HG03139 (cell line): ENCODE results near the gene MBTD1.

Experiments used
- ATAC-seq: cut with Tn5 transposase; IDR thresholded peaks from one replicate; pipeline ENCODE4 v1.9.1; 2021; ENCODE audit not compliant: unreplicated experiment

MBTD1 gene

GRCh38 chr17:51152766-51153209 is 107.1 kb downstream of the MBTD1 start:
- ATAC-seq: no peak

DNA sequence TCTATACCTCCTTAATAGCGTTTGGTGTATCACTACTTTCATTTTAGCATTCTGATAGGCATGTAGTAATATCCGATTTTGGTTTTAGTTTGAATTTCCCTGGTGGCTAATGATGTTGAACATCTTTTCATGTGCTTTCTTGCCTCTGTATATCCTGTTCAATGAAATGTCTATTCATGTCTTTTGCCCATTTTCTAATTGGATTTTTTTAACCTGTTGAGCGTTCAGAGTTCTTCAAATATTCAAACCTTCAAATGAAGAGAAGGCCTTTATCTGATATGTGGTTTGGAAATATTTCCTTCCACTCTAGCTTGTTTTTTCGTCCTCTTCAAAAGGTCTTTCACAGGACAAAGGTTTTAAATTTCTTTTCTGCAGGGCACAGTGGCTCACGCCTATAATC is 108.9 kb downstream of the MBTD1 start:
- ATAC-seq: no peak

DNA sequence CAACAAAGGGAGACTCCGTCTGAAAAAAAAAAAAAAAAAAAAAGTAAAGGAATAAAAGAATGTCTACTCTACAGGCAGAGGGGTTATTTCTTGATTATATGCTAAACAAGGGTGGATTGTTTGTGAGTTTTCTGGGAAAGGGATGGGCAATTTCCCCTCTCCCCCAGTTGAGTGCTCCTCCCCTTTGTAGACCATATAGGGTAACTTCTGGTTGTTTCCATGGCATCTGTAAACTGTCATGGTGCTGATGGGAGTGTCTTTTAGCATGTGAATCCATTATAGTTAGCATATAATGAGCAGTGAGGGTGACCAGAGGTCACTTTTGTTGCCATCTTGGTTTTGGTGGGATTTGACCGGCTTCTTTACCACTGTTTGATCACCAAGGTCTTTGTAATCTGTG is 110.7 kb downstream of the MBTD1 start:
- no peak for ATAC-seq

- no peak for ATAC-seq
Measured at GRCh38 chr17:51147650-51148049, 112.2 kb downstream of the MBTD1 start.

- ATAC-seq: no peak
Measured at GRCh38 chr17:51144266-51145022, 115.4 kb downstream of the MBTD1 start.

GRCh38 chr17:51142597-51142996 is 117.3 kb downstream of the MBTD1 start:
- ATAC-seq: no peak

DNA sequence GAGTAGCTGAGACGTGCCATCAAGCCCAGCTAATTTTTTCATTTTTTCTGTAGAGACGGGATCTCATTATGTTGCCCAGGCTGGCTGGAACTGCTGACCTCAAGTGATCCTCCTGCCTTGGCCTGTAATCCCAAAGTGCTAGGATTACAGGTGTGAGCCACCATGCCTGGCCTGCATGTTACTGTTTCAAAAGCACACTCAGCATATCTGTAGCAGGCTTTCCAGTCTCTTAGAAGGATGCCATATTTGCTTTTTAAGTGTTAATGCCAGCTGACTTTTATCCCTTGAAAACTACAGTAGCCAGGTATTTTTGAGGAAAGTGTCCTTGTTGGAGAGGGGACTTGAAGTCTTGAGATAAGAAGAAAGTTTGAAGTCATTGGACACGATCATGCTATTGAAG is 123.9 kb downstream of the MBTD1 start:
- no peak for ATAC-seq

DNA sequence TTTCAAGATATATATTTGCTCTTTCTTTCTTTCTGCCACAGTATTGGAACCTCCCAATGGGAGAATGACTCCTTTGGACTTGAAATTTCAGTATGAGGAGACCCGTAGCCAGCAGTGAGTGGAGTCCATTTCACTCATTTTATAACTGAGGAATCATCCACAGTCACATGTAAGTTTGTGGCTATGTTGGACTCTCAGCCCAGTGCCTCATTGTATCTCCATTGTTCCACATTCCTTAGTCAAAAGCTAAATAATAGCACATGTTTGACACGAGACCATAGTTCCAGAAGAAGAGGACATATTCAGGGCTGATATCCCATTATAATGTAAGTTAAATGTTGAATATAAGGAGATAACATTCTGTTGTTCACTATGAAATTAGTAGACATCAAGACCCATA is 126.5 kb downstream of the MBTD1 start:
- ATAC-seq: no peak

DNA sequence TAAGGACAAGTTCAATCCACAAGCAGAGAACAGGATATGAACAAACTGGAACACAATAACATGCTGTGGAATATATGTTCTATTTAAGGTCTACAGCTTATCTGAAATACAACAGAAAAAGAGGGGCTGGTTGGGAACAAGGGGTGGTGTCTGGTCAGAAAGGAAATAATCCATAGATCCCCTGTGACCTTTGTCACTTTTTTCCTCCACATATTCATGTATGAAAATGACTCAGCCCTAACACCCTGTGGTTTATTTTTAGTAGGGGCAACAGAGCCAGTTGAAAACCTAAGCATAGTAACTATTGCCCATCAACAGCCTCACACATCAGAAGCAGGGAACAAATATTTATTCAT is 126.9 kb downstream of the MBTD1 start:
- ATAC-seq: no peak

GRCh38 chr17:51128076-51128475 is 131.8 kb downstream of the MBTD1 start:
- ATAC-seq: no peak
